ENCODE results near the gene FGF7.
"Not testable (repeated sequence)": the region's sequence is repeated elsewhere in the genome, so short reads cannot be mapped to it uniquely, and the experiment has no call there.

DNA sequence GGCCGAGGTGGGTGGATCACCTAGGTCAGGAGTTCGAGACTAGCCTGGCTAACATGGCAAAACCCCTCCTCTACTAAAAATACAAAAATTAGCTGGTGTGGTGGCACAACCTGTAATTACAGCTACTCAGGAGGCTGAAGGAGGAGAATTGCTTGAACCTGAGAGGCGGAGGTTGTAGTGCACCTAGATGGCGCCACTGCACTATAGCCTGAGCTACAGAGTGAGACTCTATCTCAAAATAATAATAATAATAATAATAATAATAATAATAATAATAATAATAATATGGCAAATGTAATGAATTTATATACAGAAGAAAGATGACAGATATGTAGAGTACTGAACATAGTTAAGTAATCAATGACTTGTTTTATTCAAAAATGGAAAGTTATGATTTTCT is 48.2 kb downstream of the FGF7 start:
- peak in 3 of 6 experiments; percentile 12 to 21 (median 15) for TF ChIP-seq CTCF (IDR thresholded peaks at IDR 0.05)
- not testable (repeated sequence) for TF ChIP-seq POLR2A (IDR thresholded peaks at IDR 0.05)

All from adrenal gland (tissue), 5 donors.